Adrenal gland (tissue), 12 donors: Measurements from ENCODE around the gene PKD2L2. TPM values are rescaled to one million over a fixed set of nuclear protein-coding genes. Genes with fewer than 3 reads are reported as not detected.

Source experiments
- DNase-seq, 7 donors: peaks; one replicate each; pipeline ENCODE4 v3.0.0-alpha.2; 2019 to 2020
- H3K27ac ChIP-seq, 5 donors: fragments of 200-600 bp; sonication (generic) in 4 of 5; 1 replicate in 3 of 5; 2 replicates in 2 of 5; pipeline versions ENCODE4 v1.5.1 to v1.8.0; 2016 to 2020; ENCODE audit warnings: mild to moderate bottlenecking in 1 of 5
- H3K27me3 ChIP-seq: fragments of 200-600 bp; 2 replicates; pipeline ENCODE4 v1.8.0; 2021
- H3K36me3 ChIP-seq, 2 donors: fragments of 200-600 bp; replicated peaks in 1 of 2; 1 replicate in 1 of 2; 2 replicates in 1 of 2; pipeline versions ENCODE4 v1.5.1 to v1.8.0; 2018 to 2022
- H3K4me1 ChIP-seq, 2 donors: fragments of 200-600 bp; replicated peaks in 1 of 2; 1 replicate in 1 of 2; 2 replicates in 1 of 2; pipeline versions ENCODE4 v1.5.1 to v1.8.0; 2018 to 2021
- H3K4me3 ChIP-seq, 4 donors: fragments of 200-600 bp; sonication (generic) in 3 of 4; one replicate each; pipeline ENCODE4 v1.5.1; 2016 to 2018
- H3K9me3 ChIP-seq, 3 donors: fragments of 200-600 bp; sonication (generic) in 1 of 3; replicated peaks in 1 of 3; 1 replicate in 2 of 3; 2 replicates in 1 of 3; pipeline versions ENCODE4 v1.5.1 to v1.8.0; 2016 to 2021
- CTCF ChIP-seq, 6 experiments: fragments of 450-650 bp in 4 of 6; fragments of 200-600 bp in 2 of 6; sonication (generic) in 1 of 6; IDR thresholded peaks; 1 replicate in 5 of 6; 2 replicates in 1 of 6; pipeline versions ENCODE4 v1.5.1 to v1.8.0; 2016 to 2021; ENCODE audit warnings: antibody characterized with exemption in 6 of 6, mild to moderate bottlenecking in 2 of 6, moderate library complexity in 1 of 6
- POLR2A ChIP-seq, 2 donors: fragments of 450-650 bp; IDR thresholded peaks; one replicate each; pipeline ENCODE4 v1.6.1; 2017; ENCODE audit warnings: antibody characterized with exemption in 2 of 2, mild to moderate bottlenecking in 2 of 2, moderate library complexity in 1 of 2
- WGBS, 4 donors: extraction: QIAGEN DNeasy Blood & Tissue Kit in 2 of 4; methylation state at CpG; one replicate each; pipeline versions ENCODE4 v1.1.5 to v1.1.7; 2013 to 2017; 5-methylcytosine and 5-hydroxymethylcytosine counted together
- intact Hi-C, 2 donors: fragments of 100-400 bp; cut with DNase I; formaldehyde crosslinking; loops; one replicate each; pipeline versions ENCODE4 v1.14.1 to v1.15.0; 2022 to 2023
- polyA plus RNA-seq, 3 donors: library from polyadenylated mRNA; stranded (reverse); fragments of 200-250 nt in 2 of 3; fragments of 350-450 nt in 1 of 3; fragmentation: Illumina TruSeq in 1 of 3; extraction: RNeasy Lipid Tissue Mini Kit (QIAGEN cat#74804) in 1 of 3; gene quantifications; one replicate each; pipeline ENCODE4 v1.2.3, GENCODE V29; 2013 to 2014
- total RNA-seq, 9 donors: library from RNA; depleted of rRNA in 4 of 9; stranded (reverse); fragments of >200 nt in 4 of 9; fragments of 120-200 nt in 1 of 9; fragmentation: NEBNext Ultra II Directional in 1 of 9; extraction: Animal tissue kit (Norgen Biotek cat#: 25700) in 1 of 9; gene quantifications; one replicate each; pipeline versions ENCODE4 v1.1.0 to v1.2.4, GENCODE V29; 2013 to 2023
- donor health status: healthy with polysubstance abuse.
- donor health status: Bipolar disorder and iron deficiency.
- donor health status: DM: yes; HTN: yes; CAD: no.
- donor health status: DM: no; HTN: no; CAD: no.
- donor health status: DM: no; HTN: no; CAD: no.
- donor health status: DM: yes; HTN: yes; CAD: no.

The PKD2L2 gene
- total and polyA plus RNA-seq, 12 donors = 0.14 to 0.66 (median 0.46) TPM; not detected in 5

DNA sequence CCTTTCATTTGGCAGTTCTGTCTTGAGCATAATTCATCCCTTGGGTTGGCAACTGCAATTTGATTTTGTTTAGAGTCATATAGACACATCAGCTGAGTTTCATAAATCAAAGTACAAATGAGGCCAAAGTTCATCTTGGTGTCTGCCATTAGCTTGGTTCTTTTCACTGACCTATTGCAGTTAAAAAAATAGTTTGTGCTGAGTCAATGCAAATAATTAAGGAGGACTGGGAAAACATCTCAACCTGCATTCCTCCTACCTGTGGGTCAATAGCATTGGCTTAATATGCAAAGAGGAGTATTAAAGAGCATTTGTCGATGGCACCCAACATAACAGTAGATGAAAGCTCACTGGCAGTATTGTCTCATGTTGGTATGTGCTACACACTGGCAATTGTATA is 1.6 kb downstream of the PKD2L2 start:
- 86 to 100% (median 95%) methylated on average over 1 of the region's 1 CpG for WGBS, 4 donors
- intact Hi-C loops = no loop called here
- TF ChIP-seq POLR2A (IDR thresholded peaks at IDR 0.05) (no peak), CTCF (IDR thresholded peaks at IDR 0.05) (no peak)
- Histone ChIP-seq H3K27ac (no peak overlapping the region), H3K36me3 (no peaks in the 10 kb centered on the region), H3K9me3 (no peaks in the 10 kb centered on the region), H3K4me1 (peaks cover 6 to 28% of the 10 kb centered on the region in 2 donors), H3K4me3 (no peak overlapping the region), H3K27me3 (no peaks in the 10 kb centered on the region)
- no peak for DNase-seq

DNA sequence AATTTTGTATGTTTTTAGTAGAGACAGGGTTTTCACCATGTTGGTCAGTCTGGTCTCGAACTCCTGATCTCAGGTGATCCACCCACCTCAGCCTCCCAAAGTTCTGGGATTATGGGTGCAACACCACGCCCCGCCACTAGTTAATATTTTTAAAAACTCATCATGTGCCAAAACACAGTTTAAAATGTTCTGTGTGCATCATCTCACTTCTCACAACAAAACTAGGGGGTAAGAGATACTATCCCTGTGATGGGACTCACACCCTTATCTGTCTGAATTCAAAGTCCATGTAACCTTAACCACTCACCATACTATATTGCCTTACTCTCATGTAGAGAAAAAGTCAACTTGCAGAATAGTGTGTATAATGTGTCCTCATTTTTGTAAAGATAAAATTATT is 2.6 kb downstream of the PKD2L2 start:
- no peak overlapping the region for H3K4me3 ChIP-seq
- no peak for DNase-seq
- H3K27me3 ChIP-seq = no peaks in the 10 kb centered on the region
- no peak overlapping the region for H3K27ac ChIP-seq
- TF ChIP-seq POLR2A (IDR thresholded peaks at IDR 0.05) (no peak), CTCF (IDR thresholded peaks at IDR 0.05) (peak in 3 of 6 experiments; percentile 9 to 27 (median 11))
- H3K9me3 ChIP-seq = no peaks in the 10 kb centered on the region
- 89 to 96% (median 90%) methylated on average over 3 of the region's 3 CpGs for WGBS, 4 donors
- H3K36me3 ChIP-seq = no peaks in the 10 kb centered on the region
- intact Hi-C loops = no loop called here
- H3K4me1 ChIP-seq = peaks cover 6 to 21% of the 10 kb centered on the region in 2 donors

GRCh38 chr5:137894586-137894985 is 5.3 kb downstream of the PKD2L2 start:
- Histone ChIP-seq H3K27me3 (no peaks in the 10 kb centered on the region), H3K36me3 (no peaks in the 10 kb centered on the region), H3K4me3 (no peak overlapping the region), H3K9me3 (no peaks in the 10 kb centered on the region), H3K4me1 (peaks cover 1 to 4% of the 10 kb centered on the region in 2 donors), H3K27ac (no peak overlapping the region)
- no peak for TF ChIP-seq POLR2A (IDR thresholded peaks at IDR 0.05)
- TF ChIP-seq CTCF (IDR thresholded peaks at IDR 0.05) = no peak
- no peak for DNase-seq
- intact Hi-C loops = no loop called here

DNA sequence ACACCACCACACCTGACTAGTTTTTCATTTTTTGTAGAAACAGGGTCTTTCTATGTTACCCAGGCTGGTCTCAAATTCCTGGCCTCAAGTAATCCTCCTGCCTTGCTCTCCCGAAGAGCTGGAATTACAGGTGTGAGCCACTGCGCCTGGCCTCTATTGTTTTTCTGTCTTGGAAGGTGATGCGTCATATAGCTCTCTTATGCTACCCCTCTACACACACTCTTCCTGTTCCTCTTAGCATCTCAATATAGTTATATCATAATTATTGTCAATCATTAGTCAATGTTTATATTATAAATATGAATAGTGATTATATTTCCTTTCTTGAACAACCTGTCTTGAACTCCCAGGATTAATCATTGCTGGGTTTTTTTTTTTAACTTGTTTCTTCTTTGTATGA is 7.3 kb downstream of the PKD2L2 start:
- Histone ChIP-seq H3K36me3 (no peaks in the 10 kb centered on the region), H3K27ac (no peak overlapping the region), H3K4me3 (no peak overlapping the region), H3K27me3 (no peaks in the 10 kb centered on the region), H3K9me3 (no peaks in the 10 kb centered on the region), H3K4me1 (peaks cover 4 to 6% of the 10 kb centered on the region in 2 donors)
- TF ChIP-seq CTCF (IDR thresholded peaks at IDR 0.05) (no peak), POLR2A (IDR thresholded peaks at IDR 0.05) (no peak)
- intact Hi-C loops = no loop called here
- DNase-seq = no peak
- WGBS, 4 donors = 91 to 98% (median 97%) methylated on average over 3 of the region's 3 CpGs
